Type B pancreatic cell (in vitro differentiated cells): ENCODE measurements around the gene LY6G6C. TPM values are rescaled to one million over a fixed set of nuclear protein-coding genes. Genes with fewer than 3 reads are reported as not detected.

Source experiments
- DNase-seq: peaks from one replicate; pipeline ENCODE4 v3.0.0; 2021; ENCODE audit warnings: mixed read lengths; ENCODE audit not compliant: unreplicated experiment; ENCODE audit errors: extremely low spot score
- H3K27ac Mint-ChIP-seq: 2 replicates; pipeline ENCODE4 v1.8.0; 2021; ENCODE audit warnings: mild to moderate bottlenecking, mixed read lengths
- H3K27me3 Mint-ChIP-seq: 2 replicates; pipeline ENCODE4 v1.8.0; 2021; ENCODE audit warnings: mixed read lengths
- H3K36me3 Mint-ChIP-seq: 2 replicates; pipeline ENCODE4 v1.8.0; 2021; ENCODE audit warnings: mixed read lengths
- H3K4me1 Mint-ChIP-seq: one replicate; pipeline ENCODE4 v1.8.0; 2021; ENCODE audit warnings: mixed read lengths; ENCODE audit not compliant: unreplicated experiment
- H3K4me3 Mint-ChIP-seq: 2 replicates; pipeline ENCODE4 v1.8.0; 2021; ENCODE audit warnings: mild to moderate bottlenecking, mixed read lengths
- H3K9me3 Mint-ChIP-seq: 2 replicates; pipeline ENCODE4 v1.8.0; 2021; ENCODE audit warnings: mixed read lengths
- CTCF ChIP-seq: fragments of 200-600 bp; sonication (generic); conservative IDR thresholded peaks from 2 replicates; pipeline ENCODE4 v1.5.0; 2021; ENCODE audit warnings: antibody characterized with exemption, mild to moderate bottlenecking
- long read RNA-seq: library from polyadenylated mRNA; unstranded; transcript quantifications from one replicate; pipeline ENCODE4 v2.0.0, GENCODE V29; 2020
- total RNA-seq: library from RNA; stranded (reverse); gene quantifications from 2 replicates; pipeline ENCODE4 v1.2.1, GENCODE V29; 2021; ENCODE audit warnings: low replicate concordance

The LY6G6C gene
- 2.5 and 16.2 TPM in 2 replicates for total RNA-seq
- long read RNA-seq, partial matches to known transcripts, result 0 of 1 reads
- long read RNA-seq, other reads (novel, unspliced or antisense), result 0 of 1 reads

GRCh38 chr6:31721351-31722020, at the start of gene LY6G6C:
Gene LY6G6C (minus strand): TSS chr6:31721746. CDS start chr6:31721679, 67 bp downstream.
- peaks cover 10% of the 10 kb centered on the region for H3K36me3 Mint-ChIP-seq
- peak within 1 kb of the TSS; percentile 90 for H3K27ac Mint-ChIP-seq
- no peaks in the 10 kb centered on the region for H3K27me3 Mint-ChIP-seq
- peaks cover 29% of the 10 kb centered on the region for H3K4me1 Mint-ChIP-seq
- no peak for DNase-seq
- H3K9me3 Mint-ChIP-seq, result peaks cover 5% of the 10 kb centered on the region
- peak within 1 kb of the TSS; percentile 67 for H3K4me3 Mint-ChIP-seq
- no peak for TF ChIP-seq CTCF

GRCh38 chr6:31770860-31771259, 49.3 kb upstream of the LY6G6C start:
- TF ChIP-seq CTCF, result no peak
- Mint-ChIP-seq H3K27ac (no peak overlapping the region), H3K9me3 (no peaks in the 10 kb centered on the region), H3K36me3 (no peaks in the 10 kb centered on the region), H3K27me3 (no peaks in the 10 kb centered on the region), H3K4me3 (no peak overlapping the region), H3K4me1 (peaks cover 10% of the 10 kb centered on the region)
- no peak for DNase-seq

- Mint-ChIP-seq H3K4me1 (peaks cover 5% of the 10 kb centered on the region), H3K36me3 (no peaks in the 10 kb centered on the region), H3K27ac (no peak overlapping the region), H3K4me3 (no peak overlapping the region), H3K27me3 (no peaks in the 10 kb centered on the region), H3K9me3 (no peaks in the 10 kb centered on the region)
- no peak for DNase-seq
- TF ChIP-seq CTCF, result peak; percentile 76
These were observed 48.3 kb upstream of the LY6G6C start for GRCh38 chr6:31769684-31770371.

- Mint-ChIP-seq H3K4me3 (no peak overlapping the region), H3K27ac (no peak overlapping the region), H3K4me1 (peaks cover 10% of the 10 kb centered on the region), H3K36me3 (peaks cover 5% of the 10 kb centered on the region), H3K9me3 (no peaks in the 10 kb centered on the region), H3K27me3 (no peaks in the 10 kb centered on the region)
- no peak for DNase-seq
- no peak for TF ChIP-seq CTCF
These were observed 47.1 kb upstream of the LY6G6C start for GRCh38 chr6:31768363-31769257.

GRCh38 chr6:31767096-31767645, 45.6 kb upstream of the LY6G6C start:
- no peak overlapping the region for H3K27ac Mint-ChIP-seq
- H3K4me1 Mint-ChIP-seq, result peaks cover 16% of the 10 kb centered on the region
- peaks cover 10% of the 10 kb centered on the region for H3K36me3 Mint-ChIP-seq
- no peaks in the 10 kb centered on the region for H3K27me3 Mint-ChIP-seq
- no peak for DNase-seq
- H3K9me3 Mint-ChIP-seq, result no peaks in the 10 kb centered on the region
- TF ChIP-seq CTCF, result no peak
- no peak overlapping the region for H3K4me3 Mint-ChIP-seq
